ENCODE data around the gene HOMER2. TPM values are rescaled to one million over a fixed set of nuclear protein-coding genes. Genes with fewer than 3 reads are reported as not detected.

Gene HOMER2
- total and polyA plus RNA-seq, 2 of the 4 experiments (the other 2 are of a cell fraction), result 0.54 to 0.79 TPM

DNA sequence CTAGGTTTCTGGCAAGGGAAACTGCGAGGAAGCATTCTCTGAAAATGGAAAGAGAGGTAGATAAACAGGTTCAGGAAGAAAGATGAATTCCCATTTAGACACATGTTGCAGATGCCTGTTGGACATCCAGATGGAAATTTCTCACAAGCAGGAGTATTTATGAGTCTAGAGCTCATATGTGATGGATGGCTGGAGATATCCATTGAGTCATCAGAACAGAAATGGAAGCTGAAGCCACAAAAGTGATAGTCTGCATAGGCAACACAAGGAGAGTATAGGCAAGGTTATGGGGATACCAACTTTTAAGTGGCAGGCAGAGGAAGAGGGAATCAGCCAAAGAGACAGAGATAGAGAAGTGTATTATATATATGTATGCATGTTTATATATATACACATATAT, 27.2 kb upstream of the HOMER2 start:
- Histone ChIP-seq H3K4me3 (ENCODE audit: insufficient read depth, low read depth, low read length) (no peak overlapping the region), H2AK5ac (ENCODE audit: low read depth, low read length) (no peak overlapping the region), H3K56ac (ENCODE audit: extremely low read depth, insufficient read depth, low read length) (no peak overlapping the region), H2BK5ac (ENCODE audit: low read depth, low read length, poor library complexity, severe bottlenecking) (no peak overlapping the region), H3K14ac (replicated peaks; ENCODE audit: low read depth, low read length) (no peak overlapping the region), H3K4ac (ENCODE audit: low read depth, low read length) (no peak overlapping the region), H3K27me3 (ENCODE audit: control insufficient read depth, insufficient read depth, low read length) (no peaks in the 10 kb centered on the region), H4K20me1 (ENCODE audit: insufficient read depth, low read length) (no peaks in the 10 kb centered on the region), H2BK120ac (ENCODE audit: low read depth, low read length) (no peak overlapping the region), H2BK15ac (ENCODE audit: low read depth, low read length) (no peak overlapping the region), H3K4me1 (ENCODE audit: control insufficient read depth, insufficient read depth, low read length) (no peaks in the 10 kb centered on the region), H2BK20ac (ENCODE audit: low read depth, low read length) (no peak overlapping the region), H3K79me1 (ENCODE audit: low read depth in 1 of 2, low read length in 2 of 2) (no peaks in the 10 kb centered on the region), H3K18ac (ENCODE audit: low read depth, low read length) (no peak overlapping the region), H2AFZ (replicated peaks; ENCODE audit: low read length, poor library complexity) (no peak overlapping the region), H2AK9ac (replicated peaks; ENCODE audit: low read depth, low read length, poor library complexity) (no peak overlapping the region), H3K9me3 (ENCODE audit: control insufficient read depth, insufficient read depth, low read length) (no peaks in the 10 kb centered on the region), H3K36me3 (ENCODE audit: control insufficient read depth, insufficient read depth, low read length) (no peaks in the 10 kb centered on the region), H3K27ac (ENCODE audit: insufficient read depth, low read length) (no peak overlapping the region), H4K8ac (ENCODE audit: low read depth in 2 of 2, low read length in 2 of 2) (no peak overlapping the region), H4K91ac (ENCODE audit: insufficient read depth, low read depth, low read length) (no peak overlapping the region), H3K9me1 (ENCODE audit: insufficient read depth, low read length) (no peaks in the 10 kb centered on the region), H3K23ac (ENCODE audit: low read depth, low read length) (no peak overlapping the region), H3K9ac (ENCODE audit: low read depth, low read length) (no peak overlapping the region), H3K4me2 (ENCODE audit: low read depth, low read length) (no peak overlapping the region), H4K5ac (ENCODE audit: low read depth, low read length) (no peak overlapping the region)
- POLR2A ChIA-PET (ENCODE audit: unreplicated experiment), result no interaction called here
- DNase-seq (no peak), ATAC-seq (ENCODE audit: low read depth) (no peak)
- CTCF ChIA-PET, result no interaction called here
- dilution Hi-C loops (cut with HindIII; ENCODE audit: low sequenced_read_pairs, unreplicated experiment) (no loop called here), intact Hi-C loops (cut with micrococcal nuclease) (no loop called here), in situ Hi-C loops (cut with MboI; ENCODE audit: low sequenced_read_pairs) (no loop called here)
- 50% methylated on average over 1 of the region's 1 CpG; no CpG with 5 or more reads in 1 of the 2 experiments for WGBS, 2 experiments (ENCODE audit: extremely low coverage in 2 of 2, insufficient read length in 1 of 2)
- TF ChIP-seq NFE2L2 (IDR thresholded peaks at IDR 0.05; ENCODE audit: low read depth, low read length), result no peak
- TF ChIP-seq CHD1 (IDR thresholded peaks at IDR 0.05; ENCODE audit: low read depth, low read length), result no peak
- TF ChIP-seq RAD21 (IDR thresholded peaks at IDR 0.05; ENCODE audit: low read length), result no peak
- BruUV-seq (replicated peaks), result no TSS peak
